Activated CD8-positive, alpha-beta memory T cell treated with anti-CD3 and anti-CD28 coated beads for 36 hours (primary cell): ENCODE data around the gene IMMT. TPM values are rescaled to one million over a fixed set of nuclear protein-coding genes. Genes with fewer than 3 reads are reported as not detected.

Experiments used
- CTCF ChIA-PET: fragments of 350-600 bp; sonication (Branson Sonifier 250); formaldehyde crosslinking; loops from one replicate; lab custom pipeline; 2021; ENCODE audit warnings: antibody characterized with exemption; lab: Charles Lee
- POLR2A ChIA-PET: fragments of 350-600 bp; sonication (Branson Sonifier 250); formaldehyde crosslinking; loops from one replicate; lab custom pipeline; 2021; ENCODE audit warnings: antibody characterized with exemption; lab: Charles Lee
- total RNA-seq, 2 experiments: library from RNA; stranded (reverse); gene quantifications; one replicate each; pipeline ENCODE4 v1.2.3, GENCODE V29; 2021

The IMMT gene
- total RNA-seq, 2 experiments from 2014 or later = 153 TPM

DNA sequence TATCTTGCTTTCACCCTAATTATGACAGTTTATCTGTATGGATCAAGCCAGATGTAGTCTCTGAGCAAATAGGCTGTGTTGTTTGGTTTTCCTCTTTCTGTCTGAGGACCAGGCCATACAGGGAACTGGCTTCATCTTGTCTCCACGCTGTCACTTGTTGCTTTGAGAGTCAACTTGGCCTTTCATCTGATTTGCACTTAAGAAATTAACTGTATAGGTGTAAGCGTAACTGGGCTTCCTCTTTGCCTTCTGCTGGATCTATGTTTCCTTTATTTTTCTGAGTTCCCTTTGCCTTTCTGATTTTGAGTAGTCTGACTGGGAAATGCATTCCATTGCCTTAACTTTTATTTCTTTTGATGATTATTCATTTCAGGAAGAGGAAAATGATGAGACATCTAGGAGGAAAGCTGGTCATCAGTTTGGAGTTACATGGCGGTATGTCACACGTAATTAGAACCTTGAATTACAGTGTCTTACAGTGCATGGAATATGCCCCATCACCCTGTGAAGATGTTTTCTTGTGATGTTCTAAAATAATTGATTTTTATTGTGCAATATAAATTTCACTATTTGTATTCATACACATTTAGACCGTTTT is 71.8 kb downstream of the IMMT start:
- POLR2A ChIA-PET = no interaction called here
- CTCF ChIA-PET = no interaction called here

DNA sequence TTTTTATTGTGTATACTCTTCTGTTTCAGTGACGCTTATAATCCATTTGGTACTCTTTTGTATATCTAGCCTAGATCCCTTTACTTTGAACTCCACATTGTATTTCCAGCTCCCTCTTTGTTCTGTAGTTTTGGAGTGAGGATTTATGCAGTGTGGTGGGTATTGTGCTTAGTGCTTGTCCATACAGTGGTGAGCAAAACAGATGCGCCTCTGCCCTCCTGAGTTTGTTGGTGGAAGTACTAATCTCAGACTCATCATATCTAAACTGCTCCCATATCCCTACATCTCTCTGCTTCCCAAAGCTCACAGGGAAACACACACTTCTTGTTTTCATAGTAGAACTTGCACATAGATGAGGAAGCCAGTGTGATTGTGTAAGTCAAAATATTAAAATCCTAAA is 77.1 kb downstream of the IMMT start:
- ChIA-PET POLR2A (no interaction called here), CTCF (interaction anchor here (1.1 kb wide), 1 partner anchor 38 kb away, joined by 4 read pairs; no protein-coding TSS in a partner anchor)

GRCh38 chr2:86107031-86107430 is 88.2 kb downstream of the IMMT start:
- CTCF ChIA-PET = interaction anchor here (1.6 kb wide), 1 partner anchor 513 kb away, joined by 3 read pairs; no protein-coding TSS in a partner anchor
- POLR2A ChIA-PET = interaction anchor here (0.5 to 1.3 kb wide), 3 partner anchors 108 to 568 kb away, joined by 3 to 4 read pairs (median 3); partner anchors contain the start of gene MAT2A

GRCh38 chr2:86105969-86106945 is 89.0 kb downstream of the IMMT start, which contains the start of gene PTCD3:
PTCD3 (plus strand) TSS chr2:86106235; CDS start chr2:86106248, 13 bp downstream.
- POLR2A ChIA-PET = interaction anchor here (0.5 to 1.3 kb wide), 12 partner anchors 8 to 567 kb away, joined by 3 to 5 read pairs (median 3); partner anchors contain the start of genes C2orf68, KDM3A and MAT2A
- CTCF ChIA-PET = interaction anchor here (1.0 to 1.8 kb wide), 3 partner anchors 26 to 512 kb away, joined by 3 to 6 read pairs (median 5); no protein-coding TSS in a partner anchor

DNA sequence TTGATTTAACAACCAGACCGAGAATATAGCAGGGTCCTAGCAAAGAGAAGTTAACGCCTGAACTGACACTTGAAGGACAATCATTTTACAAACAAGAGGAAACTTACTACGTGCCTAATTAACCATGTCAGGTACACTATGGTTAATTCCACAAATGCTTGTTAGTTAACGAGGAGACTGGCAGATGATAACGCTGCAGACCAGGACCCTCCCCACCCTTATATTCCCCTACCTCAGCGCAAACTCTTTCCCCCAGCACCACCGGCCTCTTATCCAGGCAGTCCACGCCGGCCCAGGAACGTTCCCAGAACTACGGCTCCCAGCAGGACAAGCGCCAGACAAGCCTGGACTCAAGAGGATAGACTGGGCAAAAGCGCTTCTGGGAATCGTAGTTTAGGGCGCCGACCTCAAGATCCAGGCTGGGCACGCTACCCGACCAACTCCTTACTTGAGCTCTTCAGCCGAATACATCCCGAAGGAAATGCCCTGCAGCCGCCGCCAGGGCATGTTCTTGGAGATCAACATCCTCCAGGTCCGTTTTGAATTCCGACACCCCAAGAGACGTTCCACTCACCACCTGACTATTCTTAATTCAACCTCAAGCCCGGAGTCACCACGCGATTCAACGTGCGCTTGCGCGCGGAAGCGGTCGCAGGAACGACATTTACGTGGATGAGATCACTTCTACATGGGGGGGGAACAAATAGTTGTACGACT is 89.9 kb downstream of the IMMT start, which contains the start of gene POLR1A:
POLR1A (minus strand) TSS at position 635 of the 717 bp plus-strand sequence; CDS start at position 525, 110 bp downstream.
- ChIA-PET POLR2A (interaction anchor here (0.8 to 1.1 kb wide), 7 partner anchors 9 to 398 kb away, joined by 3 to 5 read pairs (median 3); partner anchors contain the start of gene KDM3A), CTCF (interaction anchor here (0.6 to 1.8 kb wide), 4 partner anchors 25 to 511 kb away, joined by 3 to 6 read pairs (median 4); no protein-coding TSS in a partner anchor)

DNA sequence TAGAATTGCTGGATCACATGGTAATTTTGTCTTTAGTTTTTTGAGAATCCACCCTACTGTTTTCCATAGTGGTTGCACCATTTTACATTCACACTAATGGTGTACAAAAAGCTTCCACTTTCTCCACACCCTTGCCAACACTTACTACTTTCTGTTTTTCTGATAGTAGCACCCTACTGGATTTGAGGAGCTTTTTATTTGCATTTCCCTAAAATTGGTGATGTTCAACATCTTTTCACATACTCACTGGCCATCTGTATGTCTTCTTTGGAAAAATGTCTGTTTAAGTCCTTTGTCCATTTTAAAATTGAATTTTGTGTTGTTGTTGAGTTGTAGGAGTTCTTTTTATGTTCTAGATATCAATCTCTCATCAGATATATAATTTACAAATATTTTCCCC is 93.1 kb downstream of the IMMT start:
- ChIA-PET POLR2A (no interaction called here), CTCF (no interaction called here)

- ChIA-PET POLR2A (no interaction called here), CTCF (no interaction called here)
Observed at GRCh38 chr2:86097913-86098312, 97.3 kb downstream of the IMMT start.

DNA sequence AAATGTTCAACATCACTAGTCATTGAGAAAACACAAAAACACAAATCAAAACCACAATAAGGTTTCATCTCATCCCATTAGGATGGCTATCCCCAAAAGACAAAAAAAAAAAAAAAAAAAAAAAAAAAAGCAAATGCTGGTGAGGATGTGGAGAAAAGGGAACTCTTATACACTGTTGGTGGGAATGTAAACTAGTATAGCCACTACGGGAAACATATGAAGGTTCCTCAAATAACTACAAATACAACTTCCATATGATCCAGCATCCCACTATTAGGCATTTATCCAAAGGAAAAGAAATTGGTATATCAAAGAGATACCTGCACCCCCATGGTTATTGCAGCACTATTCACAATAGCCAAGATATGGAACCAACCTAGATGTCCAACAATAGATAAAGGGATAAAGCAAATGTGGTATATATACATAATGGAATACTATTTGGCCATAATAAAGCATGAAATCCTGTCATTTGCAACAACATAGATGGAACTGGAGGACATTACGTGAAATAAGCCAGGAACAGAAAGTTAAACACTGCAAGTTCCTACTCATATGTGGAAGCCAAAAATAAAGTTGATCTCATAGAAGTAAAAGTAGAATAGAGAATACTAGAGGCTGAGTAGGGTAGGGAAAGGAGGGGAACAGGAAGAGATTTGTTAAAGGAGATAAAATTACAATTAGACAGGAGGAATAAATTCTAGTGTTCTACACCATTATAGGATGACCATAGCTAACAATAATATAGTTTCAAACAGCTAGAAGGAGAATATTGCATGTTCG is 98.0 kb downstream of the IMMT start:
- ChIA-PET CTCF (no interaction called here), POLR2A (no interaction called here)

DNA sequence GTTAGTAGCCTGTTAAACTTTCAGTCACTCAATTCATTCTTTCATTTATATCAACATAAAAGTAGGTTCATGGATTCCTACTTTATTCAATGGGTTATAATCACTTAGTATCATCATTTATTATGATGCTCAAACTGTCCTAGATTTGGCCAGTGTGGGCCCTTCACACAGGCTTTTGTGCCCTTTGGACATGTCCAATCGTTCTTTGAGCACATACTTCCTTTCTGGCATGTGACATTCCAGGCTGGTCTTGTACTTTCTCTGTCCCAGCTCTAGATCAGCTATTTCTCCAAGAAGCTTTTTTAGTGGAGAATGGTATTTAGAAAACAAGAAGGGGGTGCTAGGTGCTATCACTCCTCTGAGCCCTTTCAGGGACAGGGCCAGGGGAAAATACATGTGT is 101.0 kb downstream of the IMMT start:
- POLR2A ChIA-PET = no interaction called here
- CTCF ChIA-PET = no interaction called here

Other genes with a start within 250 kb of the IMMT start
- gene POLR1A, start 89.6 kb downstream of the IMMT start, total RNA-seq = 10 to 100 TPM; 61.2 to 64.7 TPM
- gene PTCD3, start 89.2 kb downstream of the IMMT start, total RNA-seq = 100 to 1,000 TPM; 156 to 167 TPM
- 10 to 100 TPM; 90.1 to 94.5 TPM for gene MRPL35, start 4.0 kb upstream of the IMMT start, total RNA-seq
- gene REEP1, start 142.2 kb upstream of the IMMT start, total RNA-seq = under 1 TPM; 0.23 to 0.25 TPM
- gene KDM3A, start 245.9 kb upstream of the IMMT start, total RNA-seq = 10 to 100 TPM; 50.0 to 54.0 TPM